ENCODE data around the gene SCN4B.
A peak's percentile ranks its signal among the peaks of the same experiment; 100 is the strongest.

SCN4B gene

GRCh38 chr11:118175031-118175992 lies 22.7 kb upstream of the SCN4B start:
- DNase-seq (ENCODE audit: low read depth) = no peak
- H3K4me3 ChIP-seq (ENCODE audit: low read depth, low read length) = no peak overlapping the region
- no peak for TF ChIP-seq POLR2A (IDR thresholded peaks at IDR 0.05; ENCODE audit: extremely low read depth, insufficient read length)
- no peak for TF ChIP-seq MYC (IDR thresholded peaks at IDR 0.05; ENCODE audit: low read depth, low read length)
- TF ChIP-seq CTCF (IDR thresholded peaks at IDR 0.05; ENCODE audit: low read depth, low read length) = no peak
- no peak for TF ChIP-seq MAX (IDR thresholded peaks at IDR 0.05; ENCODE audit: low read depth, low read length)

GRCh38 chr11:118174006-118174567 lies 21.5 kb upstream of the SCN4B start:
- no peak for TF ChIP-seq MAX (IDR thresholded peaks at IDR 0.05; ENCODE audit: low read depth, low read length)
- TF ChIP-seq POLR2A (IDR thresholded peaks at IDR 0.05; ENCODE audit: extremely low read depth, insufficient read length) = no peak
- no peak for TF ChIP-seq MYC (IDR thresholded peaks at IDR 0.05; ENCODE audit: low read depth, low read length)
- no peak for TF ChIP-seq CTCF (IDR thresholded peaks at IDR 0.05; ENCODE audit: low read depth, low read length)
- no peak for DNase-seq (ENCODE audit: low read depth)
- no peak overlapping the region for H3K4me3 ChIP-seq (ENCODE audit: low read depth, low read length)

DNA sequence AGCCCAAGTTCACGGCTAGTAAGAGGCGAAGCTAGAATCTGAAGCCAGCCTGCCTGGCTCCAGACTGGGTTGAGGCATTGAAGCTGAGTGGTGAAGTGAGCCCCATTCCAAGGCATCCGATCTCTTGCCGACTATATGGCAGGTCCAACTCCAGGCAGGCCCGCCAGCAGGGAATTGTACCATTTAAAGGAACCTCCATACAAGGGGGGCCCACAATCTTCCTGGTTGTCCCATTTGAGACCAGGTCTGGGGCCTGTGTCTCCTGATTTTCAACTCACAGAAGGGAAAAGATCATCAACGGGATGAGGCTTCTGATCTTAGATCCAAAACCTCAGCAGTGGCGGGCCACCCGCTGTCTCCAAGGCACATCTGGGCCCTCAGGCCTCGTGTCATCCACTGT lies 19.7 kb upstream of the SCN4B start:
- no peak for DNase-seq (ENCODE audit: low read depth)
- no peak overlapping the region for H3K4me3 ChIP-seq (ENCODE audit: low read depth, low read length)
- TF ChIP-seq MAX (IDR thresholded peaks at IDR 0.05; ENCODE audit: low read depth, low read length) = no peak
- no peak for TF ChIP-seq MYC (IDR thresholded peaks at IDR 0.05; ENCODE audit: low read depth, low read length)
- TF ChIP-seq CTCF (IDR thresholded peaks at IDR 0.05; ENCODE audit: low read depth, low read length) = no peak
- no peak for TF ChIP-seq POLR2A (IDR thresholded peaks at IDR 0.05; ENCODE audit: extremely low read depth, insufficient read length)

GRCh38 chr11:118171269-118172062 lies 18.8 kb upstream of the SCN4B start:
- H3K4me3 ChIP-seq (ENCODE audit: low read depth, low read length) = no peak overlapping the region
- TF ChIP-seq POLR2A (IDR thresholded peaks at IDR 0.05; ENCODE audit: extremely low read depth, insufficient read length) (no peak), CTCF (IDR thresholded peaks at IDR 0.05; ENCODE audit: low read depth, low read length) (peak; percentile 81), MYC (IDR thresholded peaks at IDR 0.05; ENCODE audit: low read depth, low read length) (peak; percentile 43; the same call in 1 of the 2 replicates), MAX (IDR thresholded peaks at IDR 0.05; ENCODE audit: low read depth, low read length) (peak; percentile 69; the same call in 1 of the 2 replicates)
- DNase-seq (ENCODE audit: low read depth) = peak; percentile 77

- DNase-seq (ENCODE audit: low read depth) = no peak
- H3K4me3 ChIP-seq (ENCODE audit: low read depth, low read length) = no peak overlapping the region
- TF ChIP-seq POLR2A (IDR thresholded peaks at IDR 0.05; ENCODE audit: extremely low read depth, insufficient read length) (no peak), MAX (IDR thresholded peaks at IDR 0.05; ENCODE audit: low read depth, low read length) (no peak), MYC (IDR thresholded peaks at IDR 0.05; ENCODE audit: low read depth, low read length) (no peak), CTCF (IDR thresholded peaks at IDR 0.05; ENCODE audit: low read depth, low read length) (no peak)
These were observed 18.3 kb upstream of the SCN4B start for GRCh38 chr11:118170882-118171268.
